Uterus (tissue), 2 donors: Measurements from ENCODE around the gene ABCA6.

Source experiments
- POLR2A ChIP-seq, 2 donors: fragments of 450-650 bp; IDR thresholded peaks; one replicate each; pipeline ENCODE4 v1.6.1; 2016; ENCODE audit warnings: antibody characterized with exemption in 2 of 2, mild to moderate bottlenecking in 1 of 2, moderate library complexity in 1 of 2
- TF ChIP-seq, protein P1 (sequence below), 4 experiments: fragments of 200-600 bp in 2 of 4; fragments of 450-650 bp in 2 of 4; sonication (generic) in 2 of 4; IDR thresholded peaks; one replicate each; pipeline ENCODE4 v1.5.1; 2016 to 2019; ENCODE audit warnings: antibody characterized with exemption in 4 of 4, mild to moderate bottlenecking in 2 of 4, moderate library complexity in 1 of 4

DNA sequence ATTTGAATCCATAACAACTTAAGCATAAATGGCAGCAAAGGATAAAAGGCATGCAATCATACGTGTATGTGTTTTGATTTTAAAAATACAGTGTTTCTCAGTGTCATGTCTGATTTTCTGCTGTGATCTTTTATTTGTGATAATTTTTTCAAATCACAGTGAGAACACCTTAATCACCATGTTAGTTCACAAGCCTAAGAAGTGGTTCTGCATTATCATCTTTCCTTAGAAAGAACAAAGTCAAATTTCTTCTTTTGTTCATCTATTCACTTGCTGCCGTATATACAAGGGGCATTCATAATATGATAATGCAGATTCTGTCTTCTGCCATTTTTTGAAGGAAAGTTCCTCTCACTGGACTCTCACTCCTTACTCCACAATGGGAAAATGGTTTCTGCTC is 47.7 kb downstream of the ABCA6 start:
- no peak for TF ChIP-seq POLR2A (IDR thresholded peaks at IDR 0.05)
- TF ChIP-seq, protein P1, sequence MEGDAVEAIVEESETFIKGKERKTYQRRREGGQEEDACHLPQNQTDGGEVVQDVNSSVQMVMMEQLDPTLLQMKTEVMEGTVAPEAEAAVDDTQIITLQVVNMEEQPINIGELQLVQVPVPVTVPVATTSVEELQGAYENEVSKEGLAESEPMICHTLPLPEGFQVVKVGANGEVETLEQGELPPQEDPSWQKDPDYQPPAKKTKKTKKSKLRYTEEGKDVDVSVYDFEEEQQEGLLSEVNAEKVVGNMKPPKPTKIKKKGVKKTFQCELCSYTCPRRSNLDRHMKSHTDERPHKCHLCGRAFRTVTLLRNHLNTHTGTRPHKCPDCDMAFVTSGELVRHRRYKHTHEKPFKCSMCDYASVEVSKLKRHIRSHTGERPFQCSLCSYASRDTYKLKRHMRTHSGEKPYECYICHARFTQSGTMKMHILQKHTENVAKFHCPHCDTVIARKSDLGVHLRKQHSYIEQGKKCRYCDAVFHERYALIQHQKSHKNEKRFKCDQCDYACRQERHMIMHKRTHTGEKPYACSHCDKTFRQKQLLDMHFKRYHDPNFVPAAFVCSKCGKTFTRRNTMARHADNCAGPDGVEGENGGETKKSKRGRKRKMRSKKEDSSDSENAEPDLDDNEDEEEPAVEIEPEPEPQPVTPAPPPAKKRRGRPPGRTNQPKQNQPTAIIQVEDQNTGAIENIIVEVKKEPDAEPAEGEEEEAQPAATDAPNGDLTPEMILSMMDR (IDR thresholded peaks at IDR 0.05) = no peak
